IPS-20b (cell line): ENCODE results near the gene LRRC2.
"Not testable (repeated sequence)": the region's sequence is repeated elsewhere in the genome, so short reads cannot be mapped to it uniquely, and the experiment has no call there.

Source experiments
- H3K27ac ChIP-seq: one replicate; pipeline ENCODE4 v1.5.1; 2013; ENCODE audit warnings: low read length
- H3K27me3 ChIP-seq: 2 replicates; pipeline ENCODE4 v1.6.1; 2013; ENCODE audit warnings: mild to moderate bottlenecking, low read length, inconsistent platforms; ENCODE audit not compliant: insufficient read depth
- H3K36me3 ChIP-seq: 2 replicates; pipeline ENCODE4 v1.6.1; 2013; ENCODE audit warnings: low read depth, mild to moderate bottlenecking, inconsistent platforms, low read length, moderate library complexity; ENCODE audit not compliant: insufficient read depth
- H3K4me1 ChIP-seq: 2 replicates; pipeline ENCODE4 v1.6.1; 2013; ENCODE audit warnings: mild to moderate bottlenecking, control low read depth, inconsistent platforms, low read length, moderate library complexity; ENCODE audit not compliant: insufficient read depth
- H3K4me3 ChIP-seq: 2 replicates; pipeline ENCODE4 v1.5.1; 2013; ENCODE audit warnings: mild to moderate bottlenecking, low read length, inconsistent platforms
- H3K9ac ChIP-seq: 2 replicates; pipeline ENCODE4 v1.6.1; 2013; ENCODE audit warnings: low read depth, mild to moderate bottlenecking, inconsistent platforms, low read length, moderate library complexity
- H3K9me3 ChIP-seq: 2 replicates; pipeline ENCODE4 v1.6.1; 2013; ENCODE audit warnings: mild to moderate bottlenecking, low read depth, low read length, inconsistent platforms; ENCODE audit not compliant: insufficient read depth

Gene LRRC2

DNA sequence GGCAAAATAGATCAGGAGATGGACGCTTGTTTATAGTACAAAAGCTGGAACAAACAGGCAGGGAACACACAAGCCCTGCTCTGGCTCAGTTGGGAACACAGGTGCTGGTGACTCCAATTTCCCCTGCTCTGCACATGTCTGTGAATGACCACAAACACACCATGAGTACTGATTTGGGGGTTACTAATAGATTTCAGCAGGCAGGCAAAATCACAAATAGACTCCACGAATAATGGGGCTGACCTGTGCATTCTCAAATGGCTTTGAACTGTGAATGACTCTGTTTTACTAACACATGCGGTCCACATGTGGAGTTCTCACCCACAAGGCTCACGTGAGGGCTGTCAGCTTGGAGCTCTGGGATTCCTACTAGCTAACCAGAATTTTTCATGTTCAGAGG lies 64.4 kb downstream of the LRRC2 start:
- Histone ChIP-seq H3K9ac (no peak overlapping the region), H3K9me3 (no peaks in the 10 kb centered on the region), H3K4me3 (no peak overlapping the region), H3K27me3 (peaks cover 6% of the 10 kb centered on the region; the same call in 1 of the 2 replicates), H3K36me3 (no peaks in the 10 kb centered on the region), H3K4me1 (peaks cover 5% of the 10 kb centered on the region; the same call in 1 of the 2 replicates), H3K27ac (no peak overlapping the region)

DNA sequence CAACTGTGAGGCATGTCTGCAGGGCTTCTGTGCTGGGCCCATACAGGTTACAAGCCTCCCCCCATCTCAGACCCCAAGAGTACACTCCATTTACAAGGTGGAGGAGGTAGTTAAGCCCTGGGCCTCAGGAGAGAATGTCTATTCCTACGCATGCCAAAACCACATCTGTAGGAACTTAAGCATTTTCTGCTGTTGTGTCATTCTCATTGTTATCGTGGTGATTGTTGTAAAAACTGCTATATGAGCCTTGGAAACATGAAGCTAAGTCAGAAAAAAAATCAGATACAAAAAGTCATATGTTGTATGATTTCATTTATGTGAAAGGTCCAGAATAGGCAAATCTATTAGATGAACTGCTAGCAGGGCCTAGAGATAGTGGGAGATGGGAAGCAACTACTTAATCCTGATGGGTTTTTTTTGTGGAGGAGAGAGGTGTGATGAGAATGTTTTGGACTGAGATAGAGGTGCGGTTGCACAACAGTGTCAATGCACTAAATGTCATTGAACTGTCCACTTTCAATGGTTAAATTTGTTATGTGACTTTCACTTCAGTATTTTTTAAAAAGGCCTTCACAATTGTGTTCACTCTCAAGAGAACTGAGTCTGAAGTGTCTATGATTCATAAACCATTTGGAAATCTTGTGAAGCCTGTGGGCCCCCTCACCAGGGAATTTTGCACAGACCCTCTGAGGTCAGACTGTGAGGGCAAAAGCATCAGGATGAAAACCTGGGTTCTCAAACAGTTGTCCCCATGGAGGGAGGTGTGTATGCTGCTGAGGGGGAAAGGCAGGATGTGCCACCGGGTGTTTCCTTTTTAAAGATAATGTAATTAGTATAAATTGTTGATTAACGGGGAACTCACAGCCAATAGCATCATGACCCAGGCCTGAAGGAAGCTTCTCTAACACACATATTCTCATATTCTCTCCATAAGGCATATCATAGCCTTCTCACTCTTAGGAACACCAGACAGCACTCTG lies 65.2 kb downstream of the LRRC2 start:
- Histone ChIP-seq H3K27me3 (peaks cover 6% of the 10 kb centered on the region; the same call in 1 of the 2 replicates), H3K9me3 (no peaks in the 10 kb centered on the region), H3K4me1 (peaks cover 11% of the 10 kb centered on the region), H3K4me3 (no peak overlapping the region), H3K36me3 (no peaks in the 10 kb centered on the region), H3K27ac (no peak overlapping the region), H3K9ac (no peak overlapping the region)

DNA sequence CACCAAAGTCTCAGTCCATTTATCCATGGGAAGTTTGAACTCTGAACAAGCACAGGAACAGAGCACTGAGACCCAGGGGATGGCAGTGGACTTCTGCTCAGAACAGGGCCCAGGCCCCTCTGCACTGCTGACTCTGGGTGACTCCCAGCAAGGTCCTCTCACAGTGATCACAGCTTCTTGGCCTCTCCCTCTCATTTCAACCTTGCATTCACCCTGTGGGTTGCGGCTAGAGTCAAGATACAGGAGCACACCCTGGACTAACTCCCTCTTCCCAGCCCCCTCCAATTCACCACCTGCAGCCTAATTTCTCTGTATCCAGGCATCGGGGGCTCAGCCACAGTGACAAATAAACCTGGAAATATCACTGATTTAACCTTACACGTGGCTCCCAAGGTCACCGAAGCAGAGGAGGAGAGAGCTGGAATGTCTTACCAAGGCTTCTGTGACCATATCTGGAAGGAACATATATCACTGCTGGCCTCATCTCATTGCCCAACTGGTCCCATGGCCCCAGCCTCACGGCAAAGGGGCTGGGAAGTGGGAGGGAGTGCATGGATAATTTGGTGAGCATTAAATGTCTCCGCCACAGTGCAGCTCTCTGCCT lies 67.1 kb downstream of the LRRC2 start:
- Histone ChIP-seq H3K27ac (no peak overlapping the region), H3K9me3 (no peaks in the 10 kb centered on the region), H3K27me3 (peaks cover 6% of the 10 kb centered on the region; the same call in 1 of the 2 replicates), H3K4me3 (no peak overlapping the region), H3K4me1 (peaks cover 9% of the 10 kb centered on the region), H3K9ac (no peak overlapping the region), H3K36me3 (no peaks in the 10 kb centered on the region)

DNA sequence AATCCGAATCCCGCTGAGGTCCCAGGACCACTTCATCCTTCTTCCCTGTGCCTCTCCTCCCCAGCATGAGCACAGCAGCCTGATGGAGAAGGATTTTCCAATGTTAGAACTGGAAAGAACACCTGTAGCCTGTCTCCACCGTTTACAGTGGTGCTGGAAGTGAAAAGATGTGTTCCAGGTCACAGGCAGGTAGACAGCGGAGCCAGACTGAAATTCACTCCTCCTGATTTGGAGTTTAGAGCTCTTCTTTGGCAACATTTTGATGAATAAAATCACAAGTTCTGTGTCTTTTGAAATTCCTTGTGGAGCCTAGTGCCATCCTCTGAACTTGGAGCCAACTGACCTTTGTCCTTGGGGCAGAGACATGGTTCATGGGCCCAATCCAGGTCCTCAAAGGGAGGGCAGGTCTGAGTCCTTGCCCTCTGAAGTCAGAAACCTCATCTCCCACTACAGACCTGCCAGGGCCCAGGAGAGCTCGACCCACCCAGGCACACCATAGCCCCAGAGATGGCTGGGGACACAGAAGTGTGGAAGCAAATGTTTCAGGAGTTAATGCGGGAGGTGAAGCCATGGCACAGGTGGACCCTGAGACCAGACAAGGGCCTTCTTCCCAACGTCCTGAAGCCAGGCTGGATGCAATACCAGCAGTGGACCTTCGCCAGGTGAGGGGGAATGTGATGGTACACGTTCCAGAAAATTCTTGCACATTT lies 68.4 kb downstream of the LRRC2 start, which contains the start of gene RTP3:
RTP3 (plus strand) TSS at position 421 of the 710 bp plus-strand sequence; CDS start at position 508, 87 bp downstream.
- peaks cover 9% of the 10 kb centered on the region for H3K4me1 ChIP-seq
- no peak within 1 kb of the TSS for H3K27ac ChIP-seq
- no peak within 1 kb of the TSS for H3K4me3 ChIP-seq
- peaks cover 6% of the 10 kb centered on the region; the same call in 1 of the 2 replicates for H3K27me3 ChIP-seq
- H3K9me3 ChIP-seq = no peaks in the 10 kb centered on the region
- no peaks in the 10 kb centered on the region for H3K36me3 ChIP-seq
- H3K9ac ChIP-seq = no peak within 1 kb of the TSS; the same call in 1 of the 2 replicates

DNA sequence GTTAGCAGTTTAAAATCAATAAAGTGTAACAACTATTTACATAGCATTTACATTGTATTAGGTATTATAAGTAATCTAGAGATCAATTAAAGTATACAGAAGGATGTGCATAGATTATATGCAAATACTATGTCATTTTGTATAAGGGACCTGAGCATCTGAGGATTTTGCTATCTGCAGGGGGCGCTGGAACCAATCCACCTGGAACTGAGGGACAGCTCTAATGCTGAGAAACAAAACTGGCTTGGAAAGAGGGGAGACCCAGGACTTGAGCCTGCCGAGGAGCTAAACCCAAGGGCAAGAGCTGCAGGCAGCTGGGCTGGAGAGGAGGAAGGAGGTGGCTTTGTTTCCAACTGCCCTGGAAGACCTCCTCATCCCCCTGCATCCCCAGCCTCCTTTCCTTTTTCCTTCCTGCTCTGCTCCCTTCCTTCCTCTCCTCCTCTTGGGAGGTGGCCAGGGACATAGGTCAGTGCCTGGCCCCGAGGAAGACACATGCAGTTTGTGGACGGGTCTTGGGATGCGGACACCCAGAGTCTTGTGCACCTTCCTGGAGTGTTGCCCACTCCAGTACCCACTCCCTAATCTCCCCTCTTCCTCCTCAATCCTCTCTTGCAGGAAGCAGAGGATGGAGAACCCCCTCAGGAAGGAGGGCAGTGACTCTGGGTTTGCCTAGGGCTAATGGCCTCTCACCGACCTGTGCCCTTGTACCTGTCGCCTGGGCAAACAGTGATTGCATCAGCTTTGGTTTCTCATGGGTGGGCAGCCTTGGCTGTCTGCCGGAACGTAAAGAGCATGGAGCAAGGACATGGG lies 69.2 kb downstream of the LRRC2 start:
- no peak overlapping the region for H3K4me3 ChIP-seq

DNA sequence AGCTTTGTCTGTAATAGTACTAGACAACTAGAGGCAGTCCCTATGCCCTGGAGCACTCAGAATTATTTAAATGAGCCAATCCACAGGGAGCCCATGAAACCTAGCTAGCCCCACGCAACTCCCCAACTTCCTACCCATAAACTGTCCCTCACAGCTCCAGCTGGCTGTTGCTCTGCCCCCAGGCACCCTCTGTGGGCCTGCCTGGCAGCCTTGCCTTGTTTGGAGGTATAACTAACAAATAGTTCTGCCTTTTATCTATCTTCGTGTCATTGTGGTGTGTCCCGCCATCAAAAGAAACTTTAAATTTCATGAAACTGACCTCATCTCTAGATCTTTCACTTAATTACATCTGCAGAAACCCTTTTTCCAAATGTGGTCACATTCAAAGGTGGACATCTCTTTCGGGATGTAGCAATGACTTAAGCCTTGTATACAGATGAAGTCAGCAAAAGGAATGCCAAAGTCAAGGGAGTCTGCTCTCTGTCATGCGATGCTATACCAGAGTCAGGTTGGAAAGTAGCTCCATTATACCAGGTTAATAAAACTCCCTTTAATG lies 70.1 kb downstream of the LRRC2 start:
- Histone ChIP-seq H3K36me3 (no peaks in the 10 kb centered on the region), H3K9me3 (no peaks in the 10 kb centered on the region), H3K4me1 (peaks cover 9% of the 10 kb centered on the region), H3K27me3 (peaks cover 6% of the 10 kb centered on the region; the same call in 1 of the 2 replicates), H3K4me3 (no peak overlapping the region), H3K27ac (no peak overlapping the region), H3K9ac (no peak overlapping the region)

More for the DNA sequence above, 69.2 kb downstream of the LRRC2 start:
- Histone ChIP-seq H3K9ac (no peak overlapping the region; the same call in 1 of the 2 replicates), H3K9me3 (no peaks in the 10 kb centered on the region), H3K36me3 (no peaks in the 10 kb centered on the region), H3K27ac (no peak overlapping the region), H3K27me3 (peaks cover 6% of the 10 kb centered on the region; the same call in 1 of the 2 replicates), H3K4me1 (peaks cover 9% of the 10 kb centered on the region)

DNA sequence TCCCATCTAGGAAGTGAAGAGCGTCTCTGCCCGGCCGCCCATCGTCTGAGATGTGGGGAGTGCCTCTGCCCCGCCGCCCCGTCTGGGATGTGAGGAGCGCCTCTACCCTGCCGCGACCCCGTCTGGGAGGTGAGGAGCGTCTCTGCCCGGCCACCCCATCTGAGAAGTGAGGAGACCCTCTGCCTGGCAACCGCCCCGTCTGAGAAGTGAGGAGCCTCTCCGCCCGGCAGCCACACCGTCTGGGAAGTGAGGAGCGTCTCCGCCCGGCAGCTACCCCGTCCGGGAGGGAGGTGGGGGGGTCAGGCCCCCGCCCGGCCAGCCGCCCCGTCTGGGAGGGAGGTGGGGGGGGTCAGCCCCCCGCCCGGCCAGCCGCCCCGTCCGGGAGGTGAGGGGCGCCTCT lies 71.6 kb downstream of the LRRC2 start:
- H3K4me1 ChIP-seq, H3K9me3 ChIP-seq, H3K9ac ChIP-seq, H3K36me3 ChIP-seq, H3K27ac ChIP-seq, H3K4me3 ChIP-seq: not testable (repeated sequence)
- peaks cover 12% of the 10 kb centered on the region for H3K27me3 ChIP-seq

GRCh38 chr3:46492890-46493547 lies 73.1 kb downstream of the LRRC2 start:
- no peak overlapping the region for H3K27ac ChIP-seq
- H3K9me3 ChIP-seq = no peaks in the 10 kb centered on the region
- H3K4me1 ChIP-seq = peaks cover 14% of the 10 kb centered on the region
- no peak overlapping the region for H3K4me3 ChIP-seq
- no peaks in the 10 kb centered on the region for H3K36me3 ChIP-seq
- peaks cover 17% of the 10 kb centered on the region for H3K27me3 ChIP-seq
- H3K9ac ChIP-seq = no peak overlapping the region

DNA sequence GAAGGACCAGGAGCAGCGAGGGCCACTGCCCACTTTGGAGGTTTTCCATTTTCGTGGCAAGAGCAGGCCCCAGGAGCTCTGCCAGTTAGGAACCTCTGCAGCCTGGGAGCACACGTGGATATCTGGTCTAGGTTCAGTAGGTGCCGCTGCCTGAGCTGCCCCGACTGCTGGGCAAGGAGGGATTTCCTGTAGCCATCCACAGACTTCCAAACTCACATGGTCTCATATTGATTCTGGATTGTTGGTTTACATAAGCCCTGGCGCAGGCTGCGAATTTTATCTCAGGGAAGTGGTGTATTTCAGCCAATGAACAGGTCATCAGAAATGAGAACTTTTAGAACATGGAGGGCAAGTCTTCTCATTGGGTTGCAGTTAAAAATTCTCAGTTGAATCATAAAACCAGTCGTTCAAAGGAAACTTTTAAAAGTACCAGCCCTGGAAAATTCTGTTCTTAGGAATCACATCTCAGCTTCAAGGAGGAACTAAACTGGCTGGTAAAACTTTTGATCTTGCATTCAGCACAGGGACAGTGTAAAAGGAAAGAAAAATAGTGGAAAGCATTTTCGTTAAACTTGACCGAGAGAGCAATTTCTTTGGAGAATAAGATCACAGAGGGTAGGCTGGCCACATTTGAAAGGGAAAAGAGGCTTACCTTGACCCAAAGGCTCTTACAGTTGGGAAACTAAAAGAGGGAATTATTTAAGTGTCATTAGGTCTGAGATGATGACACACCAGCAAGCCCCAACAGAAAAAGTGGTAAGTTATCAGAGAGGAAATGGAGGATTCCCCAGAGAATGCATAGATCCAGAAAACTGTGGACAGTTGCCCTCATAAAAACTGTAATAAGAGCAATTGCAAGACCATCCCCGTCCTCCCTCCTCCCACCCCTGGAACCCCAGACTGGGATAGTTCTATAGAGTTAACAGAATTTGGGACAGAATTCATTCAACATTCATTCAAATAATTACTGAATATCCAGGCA lies 74.7 kb downstream of the LRRC2 start:
- peaks cover 10% of the 10 kb centered on the region for H3K27me3 ChIP-seq
- no peak overlapping the region for H3K9ac ChIP-seq
- H3K4me3 ChIP-seq = no peak overlapping the region
- H3K27ac ChIP-seq = no peak overlapping the region
- H3K4me1 ChIP-seq = peaks cover 13% of the 10 kb centered on the region
- H3K9me3 ChIP-seq = no peaks in the 10 kb centered on the region
- H3K36me3 ChIP-seq = no peaks in the 10 kb centered on the region
